BLaER1 treated with 17β-estradiol and CSF1 and Interleukin-3, amounts not matched to agents 10 nM and 100 nM (cell line): Measurements from ENCODE around the gene BMP8B.

Source experiments
- H3K27ac ChIP-seq, 11 experiments: shearing (Covaris generic); formaldehyde crosslinking; 2 replicates each; pipeline ENCODE4 v1.8.1; 2022
- H3K27me3 ChIP-seq, 11 experiments: shearing (Covaris generic); formaldehyde crosslinking; 2 replicates each; pipeline ENCODE4 v1.8.1; 2022
- H3K36me3 ChIP-seq, 11 experiments: shearing (Covaris generic); formaldehyde crosslinking; 2 replicates each; pipeline ENCODE4 v1.8.1; 2022
- H3K4me1 ChIP-seq, 10 experiments: shearing (Covaris generic); formaldehyde crosslinking; 2 replicates each; pipeline ENCODE4 v1.8.1; 2022
- H3K4me2 ChIP-seq, 11 experiments: shearing (Covaris generic); formaldehyde crosslinking; 2 replicates each; pipeline ENCODE4 v1.8.1; 2022
- H3K4me3 ChIP-seq, 10 experiments: shearing (Covaris generic); formaldehyde crosslinking; 2 replicates each; pipeline ENCODE4 v1.8.1; 2022
- H3K9ac ChIP-seq, 11 experiments: shearing (Covaris generic); formaldehyde crosslinking; 2 replicates each; pipeline ENCODE4 v1.8.1; 2022
- H3K9me3 ChIP-seq, 11 experiments: shearing (Covaris generic); formaldehyde crosslinking; replicated peaks in 1 of 11; 2 replicates each; pipeline ENCODE4 v1.8.1; 2022
- H4K20me1 ChIP-seq, 11 experiments: shearing (Covaris generic); formaldehyde crosslinking; 2 replicates each; pipeline ENCODE4 v1.8.1; 2022
- Cebpa-rat ChIP-seq, 11 experiments: shearing (Covaris generic); IDR thresholded peaks; 2 replicates each; pipeline ENCODE4 v1.8.1; 2022

BMP8B gene

DNA sequence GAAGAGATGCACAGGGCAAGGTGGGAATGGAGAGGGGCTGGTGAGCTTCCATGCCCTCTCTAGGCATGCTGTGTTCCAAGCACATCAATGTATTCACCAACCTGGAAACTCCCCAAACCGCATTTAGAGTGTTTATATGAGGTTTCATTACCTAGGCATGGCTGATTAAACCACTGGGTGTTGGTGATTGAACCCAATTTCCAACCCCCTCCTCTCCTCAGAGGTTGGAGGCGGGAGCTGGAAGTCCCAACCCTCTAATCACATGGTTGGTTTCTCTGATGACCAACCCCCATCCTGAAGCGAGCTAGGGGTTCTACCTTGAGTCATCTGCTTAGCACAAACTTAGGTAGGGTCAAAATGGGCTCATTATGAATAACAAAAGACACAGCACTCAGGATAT is 52.9 kb downstream of the BMP8B start:
- H3K9ac ChIP-seq, result no peak overlapping the region
- no peak overlapping the region for H3K4me3 ChIP-seq
- H3K27me3 ChIP-seq, result no peaks in the 10 kb centered on the region
- peaks cover 15 to 26% (median 18%) of the 10 kb centered on the region in 10 experiments for H3K4me1 ChIP-seq
- peaks cover 0 to 11% (median 8%) of the 10 kb centered on the region in 11 experiments; a peak in 8 of 22 replicates for H3K36me3 ChIP-seq
- no peaks in the 10 kb centered on the region for H4K20me1 ChIP-seq
- peaks cover 0 to 6% (median 0%) of the 10 kb centered on the region in 11 experiments; a peak in 2 of 22 replicates for H3K9me3 ChIP-seq
- H3K27ac ChIP-seq, result no peak overlapping the region
- H3K4me2 ChIP-seq, result no peak overlapping the region
- TF ChIP-seq Cebpa-rat (IDR thresholded peaks at IDR 0.05), result no peak

- Histone ChIP-seq H3K4me2 (no peak overlapping the region), H3K9ac (no peak overlapping the region), H3K4me1 (peaks cover 0 to 6% (median 2%) of the 10 kb centered on the region in 10 experiments; a peak in 7 of 20 replicates), H3K4me3 (no peak overlapping the region), H4K20me1 (no peaks in the 10 kb centered on the region), H3K27me3 (peaks cover under 1 to 7% (median 2%) of the 10 kb centered on the region in 11 experiments; a peak in 14 of 22 replicates), H3K9me3 (peaks cover 0 to 3% (median 0%) of the 10 kb centered on the region in 11 experiments; a peak in 2 of 22 replicates), H3K36me3 (no peaks in the 10 kb centered on the region), H3K27ac (no peak overlapping the region)
- no peak for TF ChIP-seq Cebpa-rat (IDR thresholded peaks at IDR 0.05)
Observed at GRCh38 chr1:39733161-39733560, 55.5 kb downstream of the BMP8B start.

GRCh38 chr1:39732730-39733129 is 55.9 kb downstream of the BMP8B start:
- no peak for TF ChIP-seq Cebpa-rat (IDR thresholded peaks at IDR 0.05)
- Histone ChIP-seq H4K20me1 (no peaks in the 10 kb centered on the region), H3K4me1 (peaks cover 2 to 7% (median 5%) of the 10 kb centered on the region in 10 experiments; a peak in 19 of 20 replicates), H3K4me2 (no peak overlapping the region), H3K27ac (no peak overlapping the region), H3K4me3 (no peak overlapping the region), H3K36me3 (no peaks in the 10 kb centered on the region), H3K27me3 (peaks cover 4 to 12% (median 7%) of the 10 kb centered on the region in 11 experiments; a peak in 18 of 22 replicates), H3K9ac (no peak overlapping the region), H3K9me3 (no peaks in the 10 kb centered on the region; a peak in 2 of 22 replicates)

GRCh38 chr1:39729842-39730241 is 58.8 kb downstream of the BMP8B start:
- peaks cover 9 to 28% (median 14%) of the 10 kb centered on the region in 11 experiments; a peak in 18 of 22 replicates for H3K27me3 ChIP-seq
- H3K27ac ChIP-seq, result no peak overlapping the region
- H3K36me3 ChIP-seq, result no peaks in the 10 kb centered on the region
- no peaks in the 10 kb centered on the region for H4K20me1 ChIP-seq
- no peak overlapping the region for H3K4me3 ChIP-seq
- peaks cover 8 to 14% (median 11%) of the 10 kb centered on the region in 10 experiments for H3K4me1 ChIP-seq
- H3K4me2 ChIP-seq, result no peak overlapping the region
- no peaks in the 10 kb centered on the region for H3K9me3 ChIP-seq
- no peak for TF ChIP-seq Cebpa-rat (IDR thresholded peaks at IDR 0.05)
- H3K9ac ChIP-seq, result no peak overlapping the region

- Histone ChIP-seq H3K9me3 (no peaks in the 10 kb centered on the region), H3K4me1 (peaks cover 8 to 14% (median 11%) of the 10 kb centered on the region in 10 experiments), H3K27ac (no peak overlapping the region), H3K9ac (no peak overlapping the region), H3K4me2 (no peak overlapping the region), H3K36me3 (no peaks in the 10 kb centered on the region), H3K4me3 (no peak overlapping the region), H4K20me1 (no peaks in the 10 kb centered on the region), H3K27me3 (peaks cover 9 to 28% (median 14%) of the 10 kb centered on the region in 11 experiments; a peak in 18 of 22 replicates)
- no peak for TF ChIP-seq Cebpa-rat (IDR thresholded peaks at IDR 0.05)
Observed at GRCh38 chr1:39729030-39729429, 59.6 kb downstream of the BMP8B start.

- no peak overlapping the region for H3K4me3 ChIP-seq
- H3K27me3 ChIP-seq, result peaks cover 9 to 28% (median 14%) of the 10 kb centered on the region in 11 experiments; a peak in 18 of 22 replicates
- TF ChIP-seq Cebpa-rat (IDR thresholded peaks at IDR 0.05), result no peak
Observed at GRCh38 chr1:39727932-39728317, 60.7 kb downstream of the BMP8B start.

GRCh38 chr1:39727221-39727931 is 61.3 kb downstream of the BMP8B start:
- TF ChIP-seq Cebpa-rat (IDR thresholded peaks at IDR 0.05), result no peak
- Histone ChIP-seq H3K27me3 (peaks cover 9 to 28% (median 14%) of the 10 kb centered on the region in 11 experiments; a peak in 18 of 22 replicates), H3K9me3 (no peaks in the 10 kb centered on the region), H3K4me2 (peak overlapping the region; percentile 29 to 65 (median 47)), H3K9ac (no peak overlapping the region), H3K36me3 (no peaks in the 10 kb centered on the region), H4K20me1 (no peaks in the 10 kb centered on the region), H3K4me1 (peaks cover 8 to 14% (median 11%) of the 10 kb centered on the region in 10 experiments), H3K27ac (no peak overlapping the region), H3K4me3 (no peak overlapping the region; a peak in 1 of 20 replicates)

More at GRCh38 chr1:39727932-39728317, 60.7 kb downstream of the BMP8B start:
- no peak overlapping the region for H3K9ac ChIP-seq
- H3K36me3 ChIP-seq, result no peaks in the 10 kb centered on the region
- H4K20me1 ChIP-seq, result no peaks in the 10 kb centered on the region
- H3K9me3 ChIP-seq, result no peaks in the 10 kb centered on the region
- H3K27ac ChIP-seq, result no peak overlapping the region
- H3K4me1 ChIP-seq, result peaks cover 8 to 14% (median 11%) of the 10 kb centered on the region in 10 experiments
- H3K4me2 ChIP-seq, result peak overlapping the region; percentile 29 to 65 (median 47); a peak in 19 of 22 replicates

- Histone ChIP-seq H3K27me3 (peaks cover 9 to 28% (median 14%) of the 10 kb centered on the region in 11 experiments; a peak in 18 of 22 replicates), H3K36me3 (no peaks in the 10 kb centered on the region), H3K27ac (no peak overlapping the region), H3K4me2 (peak overlapping the region in 1 of 11 experiments; percentile 46; a peak in 1 of 22 replicates), H4K20me1 (no peaks in the 10 kb centered on the region), H3K4me1 (peaks cover 8 to 14% (median 11%) of the 10 kb centered on the region in 10 experiments), H3K9ac (no peak overlapping the region), H3K4me3 (no peak overlapping the region), H3K9me3 (no peaks in the 10 kb centered on the region)
- no peak for TF ChIP-seq Cebpa-rat (IDR thresholded peaks at IDR 0.05)
Observed at GRCh38 chr1:39726600-39726999, 62.1 kb downstream of the BMP8B start.

- Histone ChIP-seq H3K9ac (no peak overlapping the region), H3K36me3 (no peaks in the 10 kb centered on the region), H3K4me2 (no peak overlapping the region), H3K9me3 (no peaks in the 10 kb centered on the region), H3K27ac (no peak overlapping the region), H3K4me3 (no peak overlapping the region), H4K20me1 (no peaks in the 10 kb centered on the region), H3K27me3 (peaks cover under 1 to 14% (median 4%) of the 10 kb centered on the region in 11 experiments; a peak in 18 of 22 replicates), H3K4me1 (peaks cover 2 to 12% (median 5%) of the 10 kb centered on the region in 10 experiments)
- no peak for TF ChIP-seq Cebpa-rat (IDR thresholded peaks at IDR 0.05)
Observed at GRCh38 chr1:39722495-39722894, 66.2 kb downstream of the BMP8B start.
